IMR-90 (cell line): ENCODE measurements around the gene HSD11B1L. TPM values are rescaled to one million over a fixed set of nuclear protein-coding genes. Genes with fewer than 3 reads are reported as not detected.

Source experiments
- ATAC-seq: fragments of 200-7000 bp; cut with Tn5 transposase; 2 replicates; pipeline ENCODE4 v1.9.1; 2020; ENCODE audit warnings: low read depth, mild to moderate bottlenecking, moderate library complexity
- BruUV-seq: library from RNA; stranded (reverse); fragments of 400-500 nt; replicated peaks from 2 replicates; lab custom pipeline; 2021; lab: Mats Ljungman, UMichigan
- CTCF ChIA-PET: fragments of 300-600 bp; formaldehyde crosslinking; extraction: SDS; loops from one replicate; lab custom pipeline; 2021; ENCODE audit warnings: antibody characterized with exemption; lab: Yijun Ruan, JAX
- POLR2A ChIA-PET: fragments of 300-600 bp; sonication (Branson Sonifier 250); formaldehyde crosslinking; loops from one replicate; lab custom pipeline; 2022; ENCODE audit warnings: antibody characterized with exemption; ENCODE audit not compliant: unreplicated experiment; lab: Charles Lee
- DNase-seq: peaks from one replicate; pipeline ENCODE4 v3.0.0; 2013
- H2AFZ ChIP-seq: replicated peaks from 2 replicates; pipeline ENCODE3; 2013; ENCODE audit warnings: low read length, mild to moderate bottlenecking; ENCODE audit not compliant: poor library complexity
- H2AK5ac ChIP-seq: 2 replicates; pipeline ENCODE4 v1.6.1; 2013; ENCODE audit warnings: low read depth, low read length, inconsistent platforms
- H2AK9ac ChIP-seq: replicated peaks from 2 replicates; pipeline ENCODE3; 2013; ENCODE audit warnings: mild to moderate bottlenecking, low read depth, low read length, moderate library complexity; ENCODE audit not compliant: poor library complexity
- H2BK120ac ChIP-seq: 2 replicates; pipeline ENCODE4 v1.6.1; 2013; ENCODE audit warnings: low read depth, low read length, inconsistent platforms
- H2BK15ac ChIP-seq: 3 replicates; pipeline ENCODE4 v1.6.1; 2013; ENCODE audit warnings: low read depth, low read length, inconsistent platforms
- H2BK20ac ChIP-seq: 2 replicates; pipeline ENCODE4 v1.6.1; 2013; ENCODE audit warnings: low read depth, mild to moderate bottlenecking, inconsistent platforms, low read length, moderate library complexity
- H2BK5ac ChIP-seq: 2 replicates; pipeline ENCODE4 v1.6.1; 2013; ENCODE audit warnings: mild to moderate bottlenecking, low read depth, low read length, inconsistent platforms; ENCODE audit not compliant: poor library complexity, severe bottlenecking
- H3K14ac ChIP-seq: replicated peaks from 2 replicates; pipeline ENCODE4 v1.6.1; 2013; ENCODE audit warnings: low read depth, low read length, inconsistent platforms
- H3K18ac ChIP-seq: 2 replicates; pipeline ENCODE4 v1.6.1; 2013; ENCODE audit warnings: low read depth, low read length, control low read depth
- H3K23ac ChIP-seq: 2 replicates; pipeline ENCODE4 v1.6.1; 2013; ENCODE audit warnings: low read depth, low read length, inconsistent platforms
- H3K27ac ChIP-seq: 2 replicates; pipeline ENCODE4 v1.5.1; 2013; ENCODE audit warnings: mild to moderate bottlenecking, control low read depth, low read length; ENCODE audit not compliant: insufficient read depth
- H3K27me3 ChIP-seq: 2 replicates; pipeline ENCODE4 v1.6.1; 2013; ENCODE audit warnings: low read length; ENCODE audit not compliant: control insufficient read depth, insufficient read depth
- H3K36me3 ChIP-seq: 2 replicates; pipeline ENCODE4 v1.6.1; 2013; ENCODE audit warnings: low read length, mixed read lengths; ENCODE audit not compliant: control insufficient read depth, insufficient read depth
- H3K4ac ChIP-seq: 2 replicates; pipeline ENCODE4 v1.6.1; 2013; ENCODE audit warnings: low read depth, low read length, inconsistent platforms
- H3K4me1 ChIP-seq: 2 replicates; pipeline ENCODE4 v1.6.1; 2013; ENCODE audit warnings: low read length, mixed read lengths; ENCODE audit not compliant: control insufficient read depth, insufficient read depth
- H3K4me2 ChIP-seq: 2 replicates; pipeline ENCODE4 v1.6.1; 2013; ENCODE audit warnings: low read depth, mild to moderate bottlenecking, control low read depth, low read length, moderate library complexity
- H3K4me3 ChIP-seq: 2 replicates; pipeline ENCODE4 v1.5.1; 2013; ENCODE audit warnings: low read depth, mild to moderate bottlenecking, control low read depth, low read length, moderate library complexity; ENCODE audit not compliant: insufficient read depth
- H3K56ac ChIP-seq: 2 replicates; pipeline ENCODE4 v1.6.1; 2013; ENCODE audit warnings: low read length, inconsistent platforms; ENCODE audit not compliant: insufficient read depth; ENCODE audit errors: extremely low read depth
- H3K79me1 ChIP-seq, 2 experiments: 2 replicates each; pipeline ENCODE4 v1.6.1; 2013; ENCODE audit warnings: low read length in 2 of 2, inconsistent platforms in 1 of 2, low read depth in 1 of 2
- H3K9ac ChIP-seq: 2 replicates; pipeline ENCODE4 v1.6.1; 2013; ENCODE audit warnings: low read depth, low read length, control low read depth
- H3K9me1 ChIP-seq: 2 replicates; pipeline ENCODE4 v1.6.1; 2013; ENCODE audit warnings: low read length, inconsistent platforms; ENCODE audit not compliant: insufficient read depth
- H3K9me3 ChIP-seq: 2 replicates; pipeline ENCODE4 v1.6.1; 2013; ENCODE audit warnings: low read length; ENCODE audit not compliant: control insufficient read depth, insufficient read depth
- H4K20me1 ChIP-seq: 2 replicates; pipeline ENCODE4 v1.6.1; 2013; ENCODE audit warnings: low read length, inconsistent platforms; ENCODE audit not compliant: insufficient read depth
- H4K5ac ChIP-seq: 2 replicates; pipeline ENCODE4 v1.6.1; 2013; ENCODE audit warnings: mild to moderate bottlenecking, low read depth, low read length, control low read depth
- H4K8ac ChIP-seq, 2 experiments: 2 replicates each; pipeline ENCODE4 v1.6.1; 2013; ENCODE audit warnings: low read depth in 2 of 2, low read length in 2 of 2, control low read depth in 1 of 2, inconsistent platforms in 1 of 2
- H4K91ac ChIP-seq: 2 replicates; pipeline ENCODE4 v1.6.1; 2013; ENCODE audit warnings: low read depth, low read length, inconsistent platforms; ENCODE audit not compliant: insufficient read depth
- BHLHE40 ChIP-seq: fragments of 150-350 bp; IDR thresholded peaks from 2 replicates; pipeline ENCODE4 v1.6.1; 2016; ENCODE audit warnings: mild to moderate bottlenecking, low read depth, low read length
- CEBPB ChIP-seq: IDR thresholded peaks from 2 replicates; pipeline ENCODE4 v1.6.1; 2012; ENCODE audit warnings: low read depth, low read length, improper control_type of control experiment
- FOS ChIP-seq: fragments of 150-350 bp; IDR thresholded peaks from 2 replicates; pipeline ENCODE4 v1.6.1; 2016; ENCODE audit warnings: low read depth, low read length
- POLR2A ChIP-seq: IDR thresholded peaks from 2 replicates; pipeline ENCODE4 v1.6.1; 2012; ENCODE audit warnings: mild to moderate bottlenecking, low read depth, low read length
- RFX5 ChIP-seq: IDR thresholded peaks from 2 replicates; pipeline ENCODE4 v1.8.0; 2012; ENCODE audit warnings: low read depth, mild to moderate bottlenecking, low read length, moderate library complexity
- WGBS, 2 experiments: methylation state at CpG; one replicate each; pipeline versions ENCODE4 v1.1.5 to v1.1.7; 2013; ENCODE audit warnings: missing lambda C conversion rate in 2 of 2; ENCODE audit not compliant: insufficient read length in 1 of 2; ENCODE audit errors: extremely low coverage in 2 of 2; 5-methylcytosine and 5-hydroxymethylcytosine counted together
- dilution Hi-C: fragments of 300-500 bp; cut with HindIII; formaldehyde crosslinking; loops from one replicate; pipeline ENCODE4 v1.14.3; 2018; ENCODE audit warnings: low sequenced_read_pairs; ENCODE audit not compliant: unreplicated experiment
- in situ Hi-C: fragments of 300-500 bp; cut with MboI; formaldehyde crosslinking; loops from 3 replicates; pipeline ENCODE4 v1.14.3; 2019; ENCODE audit warnings: low sequenced_read_pairs, inconsistent platforms, mixed read lengths
- intact Hi-C: fragments of 100-400 bp; cut with micrococcal nuclease; formaldehyde crosslinking; loops from 2 replicates; pipeline ENCODE4 v1.10.0; 2022
- polyA plus RNA-seq, 3 experiments: library from polyadenylated mRNA; depleted of rRNA; stranded (reverse); fragments of >200 nt; gene quantifications; 2 replicates each; pipeline ENCODE4 v1.2.3, GENCODE V29; 2012; ENCODE audit warnings: low replicate concordance in 1 of 3
- total RNA-seq: library from RNA; depleted of rRNA; stranded (reverse); fragments of >200 nt; gene quantifications from 2 replicates; pipeline ENCODE4 v1.2.3, GENCODE V29; 2012
- TF ChIP-seq, protein P1 (sequence below): conservative IDR thresholded peaks from 2 replicates; pipeline ENCODE4 v1.5.1; 2012; ENCODE audit warnings: mild to moderate bottlenecking, low read depth, low read length, improper control_type of control experiment

Gene HSD11B1L
- total and polyA plus RNA-seq, 2 of the 4 experiments (the other 2 are of a cell fraction), result 2.2 to 7.2 TPM

DNA sequence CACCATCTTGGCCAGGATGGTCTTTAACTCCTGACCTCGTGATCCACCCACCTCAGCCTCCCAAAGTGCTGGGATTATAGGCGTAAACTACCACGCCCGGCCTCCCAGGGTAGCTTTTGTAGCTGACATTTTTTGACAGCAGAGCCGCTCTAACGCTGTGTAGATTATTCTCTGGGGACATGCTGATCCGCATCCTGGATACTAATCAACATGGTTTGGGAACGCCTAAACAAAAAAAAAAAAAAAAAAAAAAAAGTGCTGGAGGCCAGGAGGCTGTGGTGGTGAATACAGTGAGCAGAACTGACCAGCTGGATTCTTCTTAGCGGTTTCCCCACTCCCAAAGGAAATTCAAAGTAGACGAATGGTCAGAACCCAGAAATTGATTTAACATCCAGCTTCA, 34.0 kb downstream of the HSD11B1L start:
- no peak overlapping the region for H3K56ac ChIP-seq
- CTCF ChIA-PET, result interaction anchor here (0.6 kb wide), 1 partner anchor 79 kb away, joined by 5 read pairs; no protein-coding TSS in a partner anchor
- DNase-seq (no peak), ATAC-seq (no peak)
- no peaks in the 10 kb centered on the region for H3K27me3 ChIP-seq
- H3K23ac ChIP-seq, result no peak overlapping the region
- no peak overlapping the region for H3K9ac ChIP-seq
- peaks cover 9% of the 10 kb centered on the region for H3K9me1 ChIP-seq
- TF ChIP-seq POLR2A, result no peak
- no peak for TF ChIP-seq CEBPB
- TF ChIP-seq, protein P1, sequence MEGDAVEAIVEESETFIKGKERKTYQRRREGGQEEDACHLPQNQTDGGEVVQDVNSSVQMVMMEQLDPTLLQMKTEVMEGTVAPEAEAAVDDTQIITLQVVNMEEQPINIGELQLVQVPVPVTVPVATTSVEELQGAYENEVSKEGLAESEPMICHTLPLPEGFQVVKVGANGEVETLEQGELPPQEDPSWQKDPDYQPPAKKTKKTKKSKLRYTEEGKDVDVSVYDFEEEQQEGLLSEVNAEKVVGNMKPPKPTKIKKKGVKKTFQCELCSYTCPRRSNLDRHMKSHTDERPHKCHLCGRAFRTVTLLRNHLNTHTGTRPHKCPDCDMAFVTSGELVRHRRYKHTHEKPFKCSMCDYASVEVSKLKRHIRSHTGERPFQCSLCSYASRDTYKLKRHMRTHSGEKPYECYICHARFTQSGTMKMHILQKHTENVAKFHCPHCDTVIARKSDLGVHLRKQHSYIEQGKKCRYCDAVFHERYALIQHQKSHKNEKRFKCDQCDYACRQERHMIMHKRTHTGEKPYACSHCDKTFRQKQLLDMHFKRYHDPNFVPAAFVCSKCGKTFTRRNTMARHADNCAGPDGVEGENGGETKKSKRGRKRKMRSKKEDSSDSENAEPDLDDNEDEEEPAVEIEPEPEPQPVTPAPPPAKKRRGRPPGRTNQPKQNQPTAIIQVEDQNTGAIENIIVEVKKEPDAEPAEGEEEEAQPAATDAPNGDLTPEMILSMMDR, result no peak
- TF ChIP-seq BHLHE40, result no peak
- TF ChIP-seq RFX5, result no peak
- TF ChIP-seq FOS, result no peak
- in situ Hi-C loops, result no loop called here
- peaks cover 4% of the 10 kb centered on the region for H3K4me1 ChIP-seq
- H3K18ac ChIP-seq, result no peak overlapping the region
- BruUV-seq, result no TSS peak
- H2BK15ac ChIP-seq, result no peak overlapping the region
- H2BK120ac ChIP-seq, result no peak overlapping the region
- WGBS, 2 experiments, result no CpG with 5 or more reads among the region's 10 CpGs
- H3K14ac ChIP-seq, result no peak overlapping the region
- no peak overlapping the region for H2AFZ ChIP-seq
- H2BK5ac ChIP-seq, result no peak overlapping the region
- H3K4ac ChIP-seq, result no peak overlapping the region
- no peak overlapping the region for H3K4me3 ChIP-seq
- peaks cover 59% of the 10 kb centered on the region for H4K20me1 ChIP-seq
- peaks cover 13 to 65% of the 10 kb centered on the region in 2 experiments; a peak in 3 of 4 replicates for H3K79me1 ChIP-seq
- H2BK20ac ChIP-seq, result no peak overlapping the region
- dilution Hi-C loops, result no loop called here
- H3K4me2 ChIP-seq, result no peak overlapping the region
- POLR2A ChIA-PET, result no interaction called here
- intact Hi-C loops, result no loop called here
- no peak overlapping the region for H4K8ac ChIP-seq
- H4K91ac ChIP-seq, result no peak overlapping the region
- H2AK9ac ChIP-seq, result no peak overlapping the region
- peaks cover 44% of the 10 kb centered on the region for H3K36me3 ChIP-seq
- H4K5ac ChIP-seq, result no peak overlapping the region
- H2AK5ac ChIP-seq, result no peak overlapping the region
- no peaks in the 10 kb centered on the region for H3K9me3 ChIP-seq
- H3K27ac ChIP-seq, result no peak overlapping the region
